HG03045 (cell line): ENCODE measurements around the gene ZBTB39.
"Not testable (repeated sequence)": the region's sequence is repeated elsewhere in the genome, so short reads cannot be mapped to it uniquely, and the experiment has no call there.

Experiments
- ATAC-seq: cut with Tn5 transposase; IDR thresholded peaks from one replicate; pipeline ENCODE4 v1.9.1; 2021; ENCODE audit warnings: mild to moderate bottlenecking, moderate library complexity; ENCODE audit not compliant: unreplicated experiment

ZBTB39 gene

DNA sequence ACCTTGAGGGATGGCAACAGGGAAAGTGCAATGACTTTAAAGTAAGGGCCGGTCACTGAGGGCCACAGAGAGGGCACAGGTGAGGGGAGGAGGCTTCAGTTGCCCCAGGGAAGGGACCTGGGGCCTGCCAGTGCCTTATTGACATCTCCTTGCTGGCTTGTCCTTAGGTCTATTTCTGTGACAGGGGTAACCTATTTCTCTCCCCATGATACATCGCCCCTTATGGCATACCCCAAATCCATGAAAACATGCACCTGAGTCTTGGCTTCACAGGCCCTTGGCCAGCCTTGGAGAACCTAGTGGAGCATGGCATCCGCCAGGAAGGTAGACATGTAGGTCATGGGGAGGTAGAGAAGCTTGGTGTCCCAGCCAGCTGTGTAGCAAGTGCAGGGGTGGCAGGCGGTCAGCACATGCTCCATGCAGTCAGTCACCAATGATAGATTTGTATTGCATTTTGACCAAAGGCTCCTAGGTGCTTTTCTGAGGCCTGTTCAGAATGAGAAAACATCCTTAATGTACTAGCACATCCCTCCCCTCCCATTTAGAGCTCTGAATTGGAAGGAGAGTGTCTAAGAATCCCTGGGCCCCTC, 25.3 kb downstream of the ZBTB39 start:
- no peak for ATAC-seq

DNA sequence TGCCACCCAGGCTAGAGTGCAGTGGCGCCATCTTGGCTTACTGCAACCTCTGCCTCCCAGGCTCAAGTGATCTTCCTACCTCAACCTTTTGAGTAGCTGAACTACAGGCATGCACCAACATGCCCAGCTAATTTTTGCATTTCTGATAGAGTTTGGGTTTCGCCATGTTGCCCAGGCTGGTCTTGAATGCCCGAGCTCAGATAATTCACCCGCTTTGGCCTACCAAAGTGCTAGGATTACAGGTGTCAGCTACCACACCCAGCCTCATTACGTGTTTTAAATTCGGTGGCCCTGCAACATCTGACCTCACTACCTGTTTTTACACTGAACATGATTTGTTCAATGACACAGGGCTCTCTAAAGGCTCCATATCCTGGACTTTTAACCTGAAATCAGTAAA, 26.1 kb downstream of the ZBTB39 start:
- ATAC-seq, result no peak

DNA sequence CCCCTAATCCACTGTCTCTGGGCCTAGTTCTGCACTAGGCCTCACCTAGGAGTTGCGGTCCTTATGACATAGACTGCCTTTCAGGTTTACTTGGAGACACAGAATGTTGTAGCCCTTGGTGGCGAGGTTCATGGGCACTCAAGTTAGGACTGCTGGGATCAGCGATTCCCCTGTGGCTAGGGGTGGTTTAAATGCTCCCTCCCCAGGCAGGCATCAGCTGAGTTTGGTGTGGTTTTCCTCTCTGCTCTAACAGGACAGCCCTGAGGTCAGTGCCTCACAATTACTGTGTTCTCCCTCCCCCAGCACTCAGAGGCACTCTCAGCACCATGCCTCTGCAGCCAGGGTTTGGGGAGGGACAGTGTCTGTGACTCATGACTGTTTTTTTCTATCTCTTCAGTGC, 26.7 kb downstream of the ZBTB39 start:
- ATAC-seq, result no peak

DNA sequence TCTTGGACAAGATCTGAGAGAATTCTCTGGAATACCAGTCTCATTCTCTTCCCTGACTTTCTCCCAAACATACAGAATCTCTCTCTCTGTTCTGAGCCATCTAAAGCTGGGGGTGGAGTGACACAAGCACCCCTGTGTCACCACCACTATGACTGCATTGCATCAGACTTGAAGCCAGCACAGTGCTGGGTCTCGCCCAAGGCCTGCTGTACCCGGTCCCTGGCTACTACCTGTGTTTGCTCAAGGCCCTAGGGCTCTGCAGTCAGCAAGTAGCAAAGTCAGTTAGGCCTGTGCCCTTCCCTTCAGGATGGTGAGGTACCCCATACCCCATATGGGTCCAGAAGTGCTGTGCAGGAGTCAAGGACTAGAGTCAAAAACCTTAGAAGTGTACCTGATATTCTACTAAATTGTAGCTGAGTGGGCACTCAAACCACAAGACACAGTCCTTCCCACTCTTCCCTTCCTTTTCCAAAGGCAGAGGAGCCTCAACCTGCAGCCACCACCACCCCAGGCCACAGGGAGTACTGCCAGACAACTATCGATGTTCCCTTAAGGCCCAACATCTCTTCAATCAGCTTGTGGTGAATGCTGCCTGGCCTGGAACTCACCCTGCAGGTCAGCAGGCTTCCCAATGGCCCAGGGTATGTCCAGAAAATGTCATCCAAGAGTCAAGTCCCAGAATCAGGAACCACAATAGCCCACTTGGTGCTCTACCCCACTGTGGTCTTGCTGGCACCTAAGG, 27.8 kb downstream of the ZBTB39 start:
- no peak for ATAC-seq

DNA sequence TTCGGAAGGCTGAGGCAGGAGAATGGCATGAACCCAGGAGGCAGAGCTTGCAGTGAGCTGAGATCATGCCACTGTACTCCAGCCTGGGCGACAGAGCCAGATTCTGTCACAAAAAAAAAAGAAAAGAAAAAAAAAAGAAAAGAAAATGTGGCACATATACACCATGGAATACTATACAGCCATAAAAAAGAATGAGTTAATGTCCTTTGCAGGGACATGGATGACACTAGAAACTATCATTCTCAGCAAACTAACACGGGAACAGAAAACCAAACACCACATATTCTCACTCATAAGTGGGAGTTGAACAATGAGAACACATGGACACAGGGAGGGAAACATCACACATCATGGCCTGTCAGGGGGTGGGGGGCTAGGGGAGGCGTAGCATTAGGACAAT, 29.0 kb downstream of the ZBTB39 start:
- not testable (repeated sequence) for ATAC-seq

DNA sequence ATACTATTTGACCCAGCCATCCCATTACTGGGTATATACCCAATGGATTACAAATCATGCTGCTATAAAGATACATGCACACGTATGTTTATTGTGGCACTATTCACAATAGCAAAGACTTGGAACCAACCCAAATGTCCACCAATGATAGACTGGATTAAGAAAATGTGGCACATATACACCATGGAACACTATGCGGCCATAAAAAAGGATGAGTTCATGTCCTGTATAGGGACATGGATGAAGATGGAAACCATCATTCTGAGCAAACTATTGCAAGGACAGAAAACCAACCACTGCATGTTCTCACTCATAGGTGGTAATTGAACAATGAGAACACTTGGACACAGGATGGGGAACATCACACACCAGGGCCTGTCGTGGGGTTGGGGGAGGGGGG, 32.1 kb downstream of the ZBTB39 start:
- ATAC-seq, result not testable (repeated sequence)

DNA sequence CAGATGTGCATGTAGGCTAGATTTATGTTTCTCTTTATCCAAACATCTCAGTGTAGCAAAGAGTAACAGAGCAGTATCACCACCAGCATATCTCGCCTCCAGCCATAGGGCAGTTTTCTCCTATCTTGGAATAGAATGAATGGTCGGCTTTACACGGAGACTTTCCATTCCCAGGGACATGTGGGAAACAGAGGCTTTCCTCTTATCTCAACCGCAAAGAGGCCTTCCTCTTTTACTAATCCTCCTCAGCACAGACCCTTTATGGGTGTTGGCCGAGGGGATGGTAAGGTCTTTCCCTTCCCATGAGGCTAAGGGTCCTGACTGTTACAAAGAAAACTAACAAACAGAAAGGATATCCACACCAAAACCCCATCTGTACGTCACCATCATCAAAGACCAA, 37.4 kb downstream of the ZBTB39 start:
- not testable (repeated sequence) for ATAC-seq

DNA sequence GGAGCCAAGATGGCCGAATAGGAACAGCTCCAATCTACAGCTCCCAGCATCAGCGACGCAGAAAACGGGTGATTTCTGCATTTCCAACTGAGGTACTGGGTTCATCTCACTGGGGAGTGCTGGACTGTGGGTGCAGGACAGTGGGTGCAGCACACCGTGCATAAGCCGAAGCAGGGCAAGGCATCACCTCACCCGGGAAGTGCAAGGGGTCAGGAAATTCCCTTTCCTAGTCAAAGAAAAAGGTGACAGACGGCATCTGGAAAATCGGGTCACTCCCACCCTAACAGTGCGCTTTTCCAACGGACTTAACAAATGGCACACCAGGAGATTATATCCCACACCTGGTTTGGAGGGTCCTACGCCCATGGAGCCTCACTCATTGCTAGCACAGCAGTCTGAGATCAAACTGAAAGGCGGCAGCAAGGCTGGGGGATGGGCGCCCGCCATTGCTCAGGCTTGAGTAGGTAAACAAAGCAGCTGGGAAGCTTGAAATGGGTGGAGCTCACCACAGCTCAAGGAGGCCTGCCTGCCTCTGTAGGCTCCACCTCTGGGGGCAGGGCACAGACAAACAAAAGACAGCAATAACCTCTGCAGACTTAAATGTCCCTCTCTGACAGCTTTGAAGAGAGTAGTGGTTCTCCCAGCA, 40.2 kb downstream of the ZBTB39 start:
- ATAC-seq, result not testable (repeated sequence)

DNA sequence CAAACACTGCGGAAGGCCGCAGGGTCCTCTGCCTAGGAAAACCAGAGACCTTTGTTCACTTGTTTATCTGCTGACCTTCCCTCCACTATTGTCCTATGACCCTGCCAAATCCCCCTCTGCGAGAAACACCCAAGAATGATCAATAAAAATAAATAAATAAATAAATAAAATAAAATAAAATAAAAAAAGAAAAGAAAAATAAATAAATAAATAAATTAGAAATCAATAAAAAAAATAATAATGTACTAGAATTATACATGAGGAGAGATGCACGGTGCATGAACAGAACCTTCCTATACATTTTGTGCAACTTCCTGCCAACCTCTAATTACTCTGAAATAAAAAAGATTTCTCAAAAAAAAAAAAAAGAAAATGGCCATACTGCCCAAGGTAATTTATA, 41.2 kb downstream of the ZBTB39 start:
- not testable (repeated sequence) for ATAC-seq

DNA sequence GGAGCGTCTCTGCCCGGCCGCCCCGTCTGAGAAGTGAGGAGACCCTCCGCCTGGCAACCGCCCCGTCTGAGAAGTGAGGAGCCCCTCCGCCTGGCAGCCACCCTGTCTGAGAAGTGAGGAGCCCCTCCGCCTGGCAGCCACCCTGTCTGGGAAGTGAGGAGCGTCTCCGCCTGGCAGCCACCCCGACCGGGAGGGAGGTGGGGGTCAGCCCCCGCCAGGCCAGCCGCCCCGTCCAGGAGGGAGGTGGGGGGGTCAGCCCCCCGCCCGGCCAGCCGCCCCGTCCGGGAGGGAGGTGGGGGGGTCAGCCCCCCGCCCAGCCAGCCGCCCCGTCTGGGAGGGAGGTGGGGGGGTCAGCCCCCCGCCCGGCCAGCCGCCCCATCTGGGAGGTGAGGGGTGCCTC, 42.8 kb downstream of the ZBTB39 start:
- ATAC-seq, result not testable (repeated sequence)

DNA sequence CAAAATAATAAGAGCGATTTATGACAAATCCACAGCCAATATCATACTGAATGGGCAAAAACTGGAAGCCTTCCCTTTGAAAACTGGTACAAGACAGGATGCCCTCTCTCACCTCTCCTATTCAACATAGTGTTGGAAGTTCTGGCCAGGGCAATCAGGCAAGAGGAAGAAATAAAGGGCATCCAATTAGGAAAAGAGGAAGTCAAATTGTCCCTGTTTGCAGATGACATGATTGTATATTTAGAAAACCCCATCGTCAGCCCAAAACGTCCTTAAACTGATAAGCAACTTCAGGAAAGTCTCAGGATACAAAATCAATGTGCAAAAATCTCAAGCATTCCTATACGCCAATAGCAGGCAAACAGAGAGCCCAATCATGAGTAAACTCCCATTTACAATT, 44.1 kb downstream of the ZBTB39 start:
- not testable (repeated sequence) for ATAC-seq

DNA sequence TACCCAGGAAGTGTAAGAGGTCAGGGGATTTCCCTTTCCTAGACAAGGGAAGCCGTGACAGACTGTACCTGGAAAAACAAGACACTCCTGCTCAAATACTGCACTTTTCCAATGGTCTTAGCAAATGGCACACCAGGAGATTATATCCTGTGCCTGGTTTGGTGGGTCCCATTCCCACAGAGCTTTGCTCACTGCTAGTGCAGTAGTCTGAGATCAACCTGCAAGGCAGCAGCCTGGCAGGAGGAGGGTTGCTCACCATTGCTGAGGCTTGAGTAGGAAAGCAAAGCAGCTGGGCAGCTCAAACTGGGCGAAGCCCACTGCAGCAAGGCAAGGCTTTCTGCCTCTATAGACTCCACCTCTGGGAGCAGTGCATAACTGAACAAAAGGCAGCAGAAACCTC, 47.9 kb downstream of the ZBTB39 start:
- ATAC-seq, result no peak

DNA sequence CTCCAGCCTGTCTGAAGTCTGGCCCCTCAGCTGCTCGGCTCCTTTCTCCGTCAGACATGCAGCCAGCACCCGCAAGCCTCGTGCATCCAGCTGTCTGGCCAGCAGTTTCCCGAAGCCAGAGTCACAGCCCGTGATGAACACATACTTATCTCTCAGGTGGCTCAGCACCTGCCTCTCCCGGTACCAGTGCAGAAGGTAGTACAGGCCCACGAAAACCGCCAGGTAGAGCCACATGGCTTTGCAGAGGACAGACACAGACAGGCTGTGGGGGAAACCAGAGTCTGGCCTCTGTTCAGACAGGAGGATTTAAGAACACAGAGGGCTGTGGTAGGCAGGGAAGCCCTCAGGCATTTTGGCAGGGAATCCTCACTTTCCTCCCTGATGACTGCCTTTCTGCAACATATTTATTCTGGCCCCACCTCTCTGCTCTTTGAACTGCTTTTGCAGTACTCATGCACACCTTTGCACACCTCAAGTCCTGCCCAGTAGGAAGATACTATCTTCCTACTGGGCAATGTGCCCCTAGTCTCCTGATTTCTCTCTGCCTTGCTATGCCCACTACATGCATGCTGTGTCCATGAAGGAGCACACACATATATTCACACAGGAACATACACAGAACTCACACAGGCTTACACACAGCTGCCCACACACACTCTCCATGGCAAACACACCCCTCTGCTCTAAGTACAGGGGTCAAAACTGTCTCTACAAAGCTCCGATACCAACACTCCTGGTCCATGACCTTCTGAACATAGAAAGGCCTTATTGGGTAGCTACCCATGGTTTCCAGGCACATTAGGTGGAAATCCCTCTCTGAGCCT, 48.9 kb downstream of the ZBTB39 start, which contains the start of gene RDH16:
Gene RDH16 (minus strand): TSS at position 380 of the 824 bp plus-strand sequence. CDS start 146 bp downstream, at position 234.
- no peak for ATAC-seq

DNA sequence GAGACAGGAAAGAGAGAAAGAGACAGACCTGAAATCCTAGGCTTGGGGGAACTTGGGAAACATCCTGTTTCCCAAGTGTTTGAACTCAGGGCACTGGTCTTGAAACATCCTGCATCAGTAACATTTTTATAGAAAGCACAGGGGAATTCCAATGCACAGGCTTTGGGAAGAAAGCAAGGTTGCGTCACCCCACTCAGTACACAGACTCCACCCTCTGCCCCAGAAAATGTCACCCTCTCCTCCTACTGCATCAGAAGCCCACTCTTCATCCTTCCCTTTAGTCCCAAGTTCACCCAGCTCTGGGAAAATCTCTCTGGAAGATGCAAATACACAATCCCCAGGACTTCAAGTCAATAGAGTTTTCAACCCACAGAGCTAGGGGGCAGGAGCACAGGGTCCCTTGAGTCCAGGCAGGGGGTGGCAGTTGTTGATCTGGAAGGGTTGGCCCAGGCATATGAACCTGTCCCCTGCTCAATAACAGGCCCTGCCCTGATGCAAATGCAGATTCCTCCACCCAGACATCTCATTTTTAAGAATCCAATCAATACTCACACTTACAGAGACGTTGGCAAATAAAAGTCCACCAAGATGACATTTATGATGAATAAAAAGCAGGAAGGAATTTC, 50.6 kb downstream of the ZBTB39 start:
- ATAC-seq, result no peak

DNA sequence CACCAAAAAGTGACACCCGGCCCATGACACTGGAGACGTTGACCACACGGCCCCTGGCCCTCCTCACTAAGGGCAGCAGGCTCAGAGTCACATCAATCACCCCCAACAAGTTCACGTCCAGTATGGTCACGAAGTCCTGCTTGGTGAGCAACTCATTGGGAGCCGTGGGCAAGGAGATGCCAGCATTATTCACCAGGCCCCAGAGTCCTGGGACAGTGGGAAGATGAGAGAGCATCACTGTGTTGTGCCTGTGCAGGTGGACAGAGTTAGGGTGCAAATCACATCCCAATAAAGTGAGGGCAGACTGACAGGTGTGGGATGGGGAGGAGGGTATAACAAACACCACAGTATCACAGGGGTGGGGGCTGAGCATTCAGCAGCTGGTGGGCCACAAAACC, 51.4 kb downstream of the ZBTB39 start:
- no peak for ATAC-seq

DNA sequence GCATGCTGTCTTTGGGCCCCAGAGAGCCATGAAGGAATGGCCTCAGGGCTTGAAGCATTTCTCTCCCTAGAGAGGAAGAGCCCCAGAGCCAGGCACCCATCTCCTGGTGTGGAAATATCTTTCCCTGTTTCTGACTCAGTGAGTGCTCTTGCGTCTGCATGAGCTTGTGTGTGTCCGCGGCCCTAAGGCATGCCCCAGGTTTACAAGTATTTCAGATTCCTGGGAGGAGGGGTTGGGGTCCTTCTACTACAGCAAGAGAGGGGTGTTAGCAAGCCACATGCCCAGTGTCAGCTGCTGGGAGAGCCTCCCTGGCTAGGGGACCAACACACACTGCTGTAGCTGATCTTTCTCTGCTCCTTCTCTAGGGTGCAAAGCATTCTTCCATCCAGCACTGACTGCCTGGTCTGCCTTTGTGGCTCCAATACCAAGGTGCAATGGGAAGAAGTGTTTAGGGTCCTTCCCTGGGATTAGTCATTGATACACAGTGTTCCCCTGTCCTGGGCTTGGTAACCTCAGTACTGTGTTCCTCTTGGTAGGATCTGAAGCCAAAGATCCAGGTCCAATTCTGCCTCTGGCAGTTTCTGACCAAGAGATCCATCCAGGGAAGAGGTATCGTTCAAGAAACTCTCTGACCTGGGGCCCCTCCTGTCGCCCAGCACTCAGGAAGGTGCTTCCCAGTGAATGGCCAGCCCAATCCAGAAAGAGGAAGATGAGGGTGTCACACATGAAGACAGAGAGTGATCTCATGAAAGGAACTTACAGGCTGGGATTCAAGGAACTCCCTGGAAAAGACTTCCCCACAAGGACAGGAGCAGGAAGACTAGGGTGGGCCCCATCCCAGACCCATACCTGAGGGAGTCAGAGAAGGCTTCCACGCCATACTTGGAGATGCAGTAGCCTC, 52.0 kb downstream of the ZBTB39 start:
- ATAC-seq, result no peak

DNA sequence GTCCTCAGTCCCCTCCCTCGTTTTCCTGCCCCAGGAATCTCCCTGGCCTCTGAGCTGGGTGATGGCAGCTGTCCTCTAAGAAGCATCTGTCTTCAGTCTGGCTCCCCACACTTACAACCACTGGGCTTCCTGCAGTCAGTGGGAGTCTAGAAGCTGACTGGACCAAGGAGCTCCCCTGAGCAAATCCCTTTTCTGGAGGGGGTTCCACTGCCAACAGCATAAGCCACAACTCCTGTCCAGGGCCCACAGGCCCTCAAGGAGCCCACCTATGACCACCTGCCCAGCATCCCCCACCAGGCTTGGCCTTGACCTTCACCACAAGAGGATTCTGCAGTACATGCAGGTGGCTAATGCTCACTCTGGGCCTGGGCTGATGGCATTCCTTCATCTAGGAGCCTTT, 53.0 kb downstream of the ZBTB39 start:
- ATAC-seq, result no peak

DNA sequence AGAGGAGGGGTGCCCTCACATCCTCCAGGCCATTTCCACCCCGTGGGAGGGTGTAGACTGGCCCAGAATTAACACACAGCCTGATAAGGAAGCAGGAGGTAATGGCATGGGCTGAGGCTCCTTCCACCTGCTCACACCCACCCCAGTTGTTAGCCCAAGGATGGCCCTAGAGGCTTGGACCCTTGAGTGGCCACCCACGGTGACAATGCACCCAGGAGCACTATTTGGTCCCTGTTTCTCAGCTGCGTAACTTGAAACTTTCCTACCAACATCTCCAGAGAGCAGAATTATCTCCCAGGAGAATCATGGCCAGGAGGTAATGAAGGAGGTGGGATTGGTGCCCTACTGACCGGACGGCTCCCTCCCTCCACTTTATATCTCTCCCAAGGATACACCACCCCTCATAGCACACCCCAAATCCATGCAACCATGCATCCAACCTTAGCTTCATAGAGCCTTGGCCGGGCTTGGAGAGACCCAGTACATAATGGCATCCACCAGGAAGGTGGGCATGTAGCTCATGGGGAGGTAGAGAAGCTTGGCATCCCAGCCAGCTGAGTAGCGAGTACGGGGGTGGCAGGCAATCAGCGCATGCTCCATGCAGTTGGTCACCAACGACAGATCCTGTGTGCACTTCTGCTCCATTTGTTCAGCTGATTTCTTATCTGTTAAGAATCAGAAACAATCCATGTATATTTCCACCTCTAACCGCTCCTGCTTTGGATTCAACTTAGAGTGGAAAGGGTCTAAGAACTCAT, 54.6 kb downstream of the ZBTB39 start:
- no peak for ATAC-seq

DNA sequence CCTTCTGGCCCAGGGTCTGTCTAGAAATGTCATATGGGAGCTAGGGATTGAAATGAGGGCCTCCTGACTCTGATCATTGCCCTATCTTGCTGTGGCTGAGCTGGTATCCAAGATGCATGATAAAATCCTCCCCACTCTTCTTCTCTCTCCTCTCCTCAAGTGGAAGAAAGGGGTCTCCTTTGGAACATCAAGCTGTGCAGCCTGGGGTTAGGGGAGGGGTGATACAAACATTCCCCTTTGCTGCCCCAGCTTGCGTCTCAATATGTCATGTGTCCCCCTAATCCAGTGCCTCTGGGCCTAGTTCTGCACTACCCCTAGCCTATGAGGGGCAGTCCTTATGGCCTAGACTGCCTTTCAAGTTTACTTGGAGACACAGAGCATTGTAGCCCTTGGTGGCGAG, 57.5 kb downstream of the ZBTB39 start:
- ATAC-seq, result no peak
